D721Med (cell line): Measurements from ENCODE around the gene NYNRIN.

Experiments
- DNase-seq: peaks from one replicate; pipeline ENCODE4 v3.0.0; 2011; ENCODE audit warnings: low spot score; ENCODE audit not compliant: insufficient read length
- FAIRE-seq: peaks from 2 replicates; lab custom pipeline; 2011; peaks lifted over from hg19 to GRCh38; lab: Jason Lieb, UNC
- CTCF ChIP-seq: IDR thresholded peaks from 2 replicates; pipeline ENCODE4 v1.5.1; 2012; ENCODE audit warnings: mild to moderate bottlenecking, control low read depth; ENCODE audit not compliant: insufficient read depth; ENCODE audit errors: missing control alignments

NYNRIN gene

GRCh38 chr14:24425704-24426103 is 26.9 kb downstream of the NYNRIN start:
- DNase-seq (no peak), FAIRE-seq (no peak)
- no peak for TF ChIP-seq CTCF

GRCh38 chr14:24426150-24426911 is 27.5 kb downstream of the NYNRIN start:
- no peak for DNase-seq
- no peak for TF ChIP-seq CTCF
- FAIRE-seq = no peak

- DNase-seq (no peak), FAIRE-seq (no peak)
- no peak for TF ChIP-seq CTCF
Observed at GRCh38 chr14:24426912-24427536, 28.2 kb downstream of the NYNRIN start.

GRCh38 chr14:24427537-24428508 is 29.0 kb downstream of the NYNRIN start:
- no peak for FAIRE-seq
- TF ChIP-seq CTCF = no peak
- no peak for DNase-seq

DNA sequence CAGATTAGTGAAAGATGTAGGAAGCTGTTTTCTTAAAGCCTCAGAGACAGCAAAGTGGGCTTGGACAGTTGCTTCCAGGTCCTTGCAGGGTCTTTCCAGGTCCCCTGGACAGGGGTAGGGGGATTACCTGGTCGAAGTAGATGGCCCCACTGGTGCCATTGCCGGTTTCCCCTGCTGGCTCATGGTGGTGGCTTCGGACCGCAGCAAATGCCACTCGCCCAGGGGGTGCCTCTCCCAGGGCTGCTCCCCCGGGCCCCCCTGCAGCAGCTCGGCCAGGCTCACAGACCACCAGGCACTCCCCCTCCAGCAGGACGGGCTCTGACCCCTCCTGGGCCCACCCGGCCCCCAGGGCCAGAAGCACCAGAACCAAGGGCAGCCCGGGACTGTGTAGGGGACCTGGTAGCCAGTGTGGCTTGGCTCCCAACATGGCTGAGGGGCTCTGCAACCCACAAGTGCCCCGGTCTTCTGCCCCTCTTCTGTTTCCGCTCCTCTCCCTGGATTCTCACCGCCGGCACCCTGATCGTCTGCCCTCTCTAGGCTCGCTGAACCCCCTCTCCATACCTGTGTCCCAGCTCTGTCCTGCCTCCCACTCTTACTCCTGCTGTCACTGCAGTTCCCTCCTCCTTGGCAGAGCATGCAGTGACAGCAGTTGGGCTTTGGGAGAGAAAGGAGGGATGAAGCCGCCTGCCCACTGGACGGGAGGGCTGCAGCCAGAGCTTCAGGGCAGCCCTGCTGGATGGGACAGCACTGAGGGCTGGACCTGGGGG is 30.0 kb downstream of the NYNRIN start:
- TF ChIP-seq CTCF = no peak
- no peak for DNase-seq
- FAIRE-seq = no peak

- FAIRE-seq = no peak
- TF ChIP-seq CTCF = no peak
- DNase-seq = peak; percentile 96
Observed at GRCh38 chr14:24429395-24430142, 30.8 kb downstream of the NYNRIN start, which contains the start of the genes CBLN3 and KHNYN. Gene CBLN3 (minus strand): TSS chr14:24429668. CDS start chr14:24429054, 614 bp downstream. Gene KHNYN (plus strand): TSS chr14:24429954. CDS start chr14:24430731, 777 bp downstream.
